Stomach (tissue), 4 donors: ENCODE data around the gene TCOF1.

ENCODE experiments used
- EP300 ChIP-seq: sonication (generic); formaldehyde crosslinking; IDR thresholded peaks from one replicate; pipeline ENCODE4 v1.6.1; 2017; ENCODE audit warnings: antibody characterized with exemption
- POLR2A ChIP-seq, 4 donors: fragments of 450-650 bp; IDR thresholded peaks; one replicate each; pipeline ENCODE4 v1.6.1; 2016; ENCODE audit warnings: antibody characterized with exemption in 4 of 4, control low read depth in 2 of 4, mild to moderate bottlenecking in 1 of 4, moderate library complexity in 1 of 4
- POLR2AphosphoS5 ChIP-seq, 3 donors: sonication (generic); formaldehyde crosslinking; IDR thresholded peaks; one replicate each; pipeline ENCODE4 v1.6.1; 2016; ENCODE audit warnings: antibody characterized with exemption in 3 of 3
- TF ChIP-seq, protein P1 (sequence below), 7 experiments: fragments of 450-650 bp in 4 of 7; fragments of 200-600 bp in 3 of 7; sonication (generic) in 3 of 7; IDR thresholded peaks; one replicate each; pipeline ENCODE4 v1.5.1; 2016 to 2019; ENCODE audit warnings: antibody characterized with exemption in 7 of 7, control low read depth in 2 of 7, mild to moderate bottlenecking in 1 of 7

DNA sequence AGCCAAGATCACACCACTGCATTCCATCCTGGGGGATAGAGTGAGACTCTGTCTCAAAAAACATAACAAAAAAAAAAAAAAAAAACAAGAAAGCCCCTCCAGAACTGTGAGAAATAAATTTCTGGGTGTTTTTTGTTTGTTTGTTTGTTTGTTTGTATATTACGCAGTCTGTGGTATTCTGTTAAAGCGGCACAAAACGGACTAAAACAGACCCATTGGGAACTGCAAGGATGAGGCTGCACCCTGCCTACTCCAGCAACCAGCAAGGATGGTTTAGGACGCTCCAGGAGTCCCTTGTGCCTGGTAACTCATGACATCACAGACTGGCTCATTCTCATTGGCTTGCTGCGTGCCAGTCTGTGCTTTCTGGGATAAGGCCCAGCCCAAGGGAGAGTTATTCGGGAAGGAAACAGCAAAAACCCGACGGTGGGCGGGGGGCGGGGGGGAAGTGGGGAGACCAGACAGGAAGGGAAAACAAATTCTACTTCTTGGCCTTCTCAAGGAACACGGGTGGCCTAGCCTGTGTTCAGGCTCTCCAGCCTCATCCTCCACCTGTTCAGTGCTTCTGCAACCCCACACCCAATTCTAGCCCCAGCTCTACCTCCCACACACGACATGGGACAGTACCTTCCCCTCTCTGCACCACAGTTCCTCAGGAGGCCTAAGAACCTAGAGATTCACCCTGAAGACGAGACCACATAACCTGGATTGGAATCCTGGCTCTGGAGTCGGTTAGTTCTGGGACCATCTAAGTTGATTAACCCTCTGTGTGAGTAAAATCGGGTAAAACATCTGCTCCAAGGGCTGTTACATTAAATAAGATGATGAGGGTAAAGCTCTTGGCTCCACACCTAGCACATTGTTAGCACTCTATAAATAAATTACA, 52.4 kb downstream of the TCOF1 start:
- TF ChIP-seq, protein P1, sequence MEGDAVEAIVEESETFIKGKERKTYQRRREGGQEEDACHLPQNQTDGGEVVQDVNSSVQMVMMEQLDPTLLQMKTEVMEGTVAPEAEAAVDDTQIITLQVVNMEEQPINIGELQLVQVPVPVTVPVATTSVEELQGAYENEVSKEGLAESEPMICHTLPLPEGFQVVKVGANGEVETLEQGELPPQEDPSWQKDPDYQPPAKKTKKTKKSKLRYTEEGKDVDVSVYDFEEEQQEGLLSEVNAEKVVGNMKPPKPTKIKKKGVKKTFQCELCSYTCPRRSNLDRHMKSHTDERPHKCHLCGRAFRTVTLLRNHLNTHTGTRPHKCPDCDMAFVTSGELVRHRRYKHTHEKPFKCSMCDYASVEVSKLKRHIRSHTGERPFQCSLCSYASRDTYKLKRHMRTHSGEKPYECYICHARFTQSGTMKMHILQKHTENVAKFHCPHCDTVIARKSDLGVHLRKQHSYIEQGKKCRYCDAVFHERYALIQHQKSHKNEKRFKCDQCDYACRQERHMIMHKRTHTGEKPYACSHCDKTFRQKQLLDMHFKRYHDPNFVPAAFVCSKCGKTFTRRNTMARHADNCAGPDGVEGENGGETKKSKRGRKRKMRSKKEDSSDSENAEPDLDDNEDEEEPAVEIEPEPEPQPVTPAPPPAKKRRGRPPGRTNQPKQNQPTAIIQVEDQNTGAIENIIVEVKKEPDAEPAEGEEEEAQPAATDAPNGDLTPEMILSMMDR (IDR thresholded peaks at IDR 0.05): no peak
- TF ChIP-seq POLR2AphosphoS5 (IDR thresholded peaks at IDR 0.05): peak in 2 of 3 donors; percentile 64 to 66
- TF ChIP-seq POLR2A (IDR thresholded peaks at IDR 0.05): no peak
- TF ChIP-seq EP300: no peak
